ENCODE results near the gene RHCG. TPM values are rescaled to one million over a fixed set of nuclear protein-coding genes. Genes with fewer than 3 reads are reported as not detected.
A peak's percentile ranks its signal among the peaks of the same experiment; 100 is the strongest.

The RHCG gene
- total and polyA plus RNA-seq, 4 donors: 0.08 to 0.19 (median 0.15) TPM

- TF ChIP-seq, protein P1, sequence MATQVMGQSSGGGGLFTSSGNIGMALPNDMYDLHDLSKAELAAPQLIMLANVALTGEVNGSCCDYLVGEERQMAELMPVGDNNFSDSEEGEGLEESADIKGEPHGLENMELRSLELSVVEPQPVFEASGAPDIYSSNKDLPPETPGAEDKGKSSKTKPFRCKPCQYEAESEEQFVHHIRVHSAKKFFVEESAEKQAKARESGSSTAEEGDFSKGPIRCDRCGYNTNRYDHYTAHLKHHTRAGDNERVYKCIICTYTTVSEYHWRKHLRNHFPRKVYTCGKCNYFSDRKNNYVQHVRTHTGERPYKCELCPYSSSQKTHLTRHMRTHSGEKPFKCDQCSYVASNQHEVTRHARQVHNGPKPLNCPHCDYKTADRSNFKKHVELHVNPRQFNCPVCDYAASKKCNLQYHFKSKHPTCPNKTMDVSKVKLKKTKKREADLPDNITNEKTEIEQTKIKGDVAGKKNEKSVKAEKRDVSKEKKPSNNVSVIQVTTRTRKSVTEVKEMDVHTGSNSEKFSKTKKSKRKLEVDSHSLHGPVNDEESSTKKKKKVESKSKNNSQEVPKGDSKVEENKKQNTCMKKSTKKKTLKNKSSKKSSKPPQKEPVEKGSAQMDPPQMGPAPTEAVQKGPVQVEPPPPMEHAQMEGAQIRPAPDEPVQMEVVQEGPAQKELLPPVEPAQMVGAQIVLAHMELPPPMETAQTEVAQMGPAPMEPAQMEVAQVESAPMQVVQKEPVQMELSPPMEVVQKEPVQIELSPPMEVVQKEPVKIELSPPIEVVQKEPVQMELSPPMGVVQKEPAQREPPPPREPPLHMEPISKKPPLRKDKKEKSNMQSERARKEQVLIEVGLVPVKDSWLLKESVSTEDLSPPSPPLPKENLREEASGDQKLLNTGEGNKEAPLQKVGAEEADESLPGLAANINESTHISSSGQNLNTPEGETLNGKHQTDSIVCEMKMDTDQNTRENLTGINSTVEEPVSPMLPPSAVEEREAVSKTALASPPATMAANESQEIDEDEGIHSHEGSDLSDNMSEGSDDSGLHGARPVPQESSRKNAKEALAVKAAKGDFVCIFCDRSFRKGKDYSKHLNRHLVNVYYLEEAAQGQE (IDR thresholded peaks at IDR 0.05): no peak
- TF ChIP-seq YY1 (IDR thresholded peaks at IDR 0.05) (no peak), TAF1 (conservative IDR thresholded peaks at IDR 0.05) (no peak), RXRA (IDR thresholded peaks at IDR 0.05) (no peak), RAD21 (IDR thresholded peaks at IDR 0.05) (no peak)
- TF ChIP-seq, protein P2, sequence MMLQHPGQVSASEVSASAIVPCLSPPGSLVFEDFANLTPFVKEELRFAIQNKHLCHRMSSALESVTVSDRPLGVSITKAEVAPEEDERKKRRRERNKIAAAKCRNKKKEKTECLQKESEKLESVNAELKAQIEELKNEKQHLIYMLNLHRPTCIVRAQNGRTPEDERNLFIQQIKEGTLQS (IDR thresholded peaks at IDR 0.05): no peak
Observed at GRCh38 chr15:89433686-89434085, 62.7 kb downstream of the RHCG start (continued).

DNA sequence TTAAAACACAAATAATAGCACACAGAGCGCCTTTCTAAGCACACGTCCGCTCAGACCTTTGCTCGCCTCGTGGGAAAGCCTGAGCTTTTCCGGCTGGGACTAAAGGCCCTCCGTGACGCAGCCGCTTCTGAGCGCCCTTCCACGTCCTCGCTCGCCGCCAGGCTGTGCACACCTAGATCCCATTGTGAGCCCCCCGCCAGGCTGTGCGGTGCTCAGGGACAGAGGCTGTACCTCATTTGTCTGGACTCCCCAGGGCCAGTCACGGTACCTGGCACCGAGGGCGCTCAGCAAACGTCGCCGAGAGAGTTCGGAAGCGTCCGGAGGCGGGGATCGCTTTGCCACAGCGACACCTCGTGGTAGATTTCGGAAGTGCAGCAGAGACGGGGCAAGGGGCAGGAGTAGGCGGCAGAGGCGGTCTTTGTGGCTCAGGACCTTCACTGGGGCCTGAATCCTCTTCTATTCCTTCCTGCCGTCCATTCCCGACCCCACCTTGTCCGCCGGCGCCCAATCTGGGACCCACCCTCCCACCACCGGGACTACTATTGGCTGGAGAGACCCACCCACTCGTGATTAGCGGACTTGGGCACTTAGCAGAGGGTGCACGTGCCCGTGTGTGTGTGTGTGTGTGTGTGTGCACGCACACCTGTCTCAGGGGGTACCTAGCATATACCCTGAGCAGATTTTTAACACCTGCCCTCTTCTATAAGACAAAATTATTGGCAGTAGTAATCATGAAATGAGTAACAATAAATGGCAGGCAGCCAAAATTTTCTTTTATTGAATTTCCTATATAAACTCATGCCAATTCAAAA lies 65.6 kb downstream of the RHCG start:
- no peak overlapping the region for H3K27ac ChIP-seq (ENCODE audit: low read depth in 1 of 2, low read length in 2 of 2)
- no peaks in the 10 kb centered on the region for H3K27me3 ChIP-seq (ENCODE audit: control insufficient read depth in 4 of 4, insufficient read depth in 4 of 4, low read length in 3 of 4)
- WGBS: 1% methylated on average over 44 of the region's 44 CpGs
- H3K36me3 ChIP-seq (ENCODE audit: control insufficient read depth in 4 of 4, insufficient read depth in 3 of 4, low read depth in 1 of 4, low read length in 3 of 4): no peaks in the 10 kb centered on the region
- H3K9ac ChIP-seq (ENCODE audit: low read depth in 1 of 2, low read length in 2 of 2): peak overlapping the region in 1 of 2 donors; percentile 4
- peak overlapping the region in 2 of 3 donors; percentile 21 to 44 for H3K4me3 ChIP-seq (ENCODE audit: low read depth in 1 of 3, low read length in 3 of 3)
- no peaks in the 10 kb centered on the region for H3K9me3 ChIP-seq (ENCODE audit: control insufficient read depth in 4 of 4, low read length in 3 of 4)
- DNase-seq (ENCODE audit: low spot score): peak; percentile 93
- TF ChIP-seq FOXA2 (IDR thresholded peaks at IDR 0.05) (no peak), RAD21 (IDR thresholded peaks at IDR 0.05) (peak; percentile 87 to 94), HNF4A (conservative IDR thresholded peaks at IDR 0.05) (peak; percentile 22 to 25), MAX (IDR thresholded peaks at IDR 0.05) (peak; percentile 63), RXRA (IDR thresholded peaks at IDR 0.05) (no peak)
- TF ChIP-seq, protein P1 (IDR thresholded peaks at IDR 0.05): peak; percentile 63
- TF ChIP-seq, protein P3, sequence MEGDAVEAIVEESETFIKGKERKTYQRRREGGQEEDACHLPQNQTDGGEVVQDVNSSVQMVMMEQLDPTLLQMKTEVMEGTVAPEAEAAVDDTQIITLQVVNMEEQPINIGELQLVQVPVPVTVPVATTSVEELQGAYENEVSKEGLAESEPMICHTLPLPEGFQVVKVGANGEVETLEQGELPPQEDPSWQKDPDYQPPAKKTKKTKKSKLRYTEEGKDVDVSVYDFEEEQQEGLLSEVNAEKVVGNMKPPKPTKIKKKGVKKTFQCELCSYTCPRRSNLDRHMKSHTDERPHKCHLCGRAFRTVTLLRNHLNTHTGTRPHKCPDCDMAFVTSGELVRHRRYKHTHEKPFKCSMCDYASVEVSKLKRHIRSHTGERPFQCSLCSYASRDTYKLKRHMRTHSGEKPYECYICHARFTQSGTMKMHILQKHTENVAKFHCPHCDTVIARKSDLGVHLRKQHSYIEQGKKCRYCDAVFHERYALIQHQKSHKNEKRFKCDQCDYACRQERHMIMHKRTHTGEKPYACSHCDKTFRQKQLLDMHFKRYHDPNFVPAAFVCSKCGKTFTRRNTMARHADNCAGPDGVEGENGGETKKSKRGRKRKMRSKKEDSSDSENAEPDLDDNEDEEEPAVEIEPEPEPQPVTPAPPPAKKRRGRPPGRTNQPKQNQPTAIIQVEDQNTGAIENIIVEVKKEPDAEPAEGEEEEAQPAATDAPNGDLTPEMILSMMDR (IDR thresholded peaks at IDR 0.05; ENCODE audit: low read depth, low read length, missing input control): peak; percentile 97
- peaks cover 2 to 9% (median 4%) of the 10 kb centered on the region in 4 donors for H3K4me1 ChIP-seq (ENCODE audit: control insufficient read depth in 4 of 4, insufficient read depth in 4 of 4, low read length in 3 of 4)
